Stimulated activated CD4-positive, alpha-beta T cell treated with anti-CD3 and anti-CD28 coated beads, Interleukin-2, amount 100 ng/mL, for 24 hours (primary cell): ENCODE data around the gene UNC5B.
"Not testable (repeated sequence)": the region's sequence is repeated elsewhere in the genome, so short reads cannot be mapped to it uniquely, and the experiment has no call there.

ENCODE experiments used
- DNase-seq, 2 donors: peaks; one replicate each; pipeline ENCODE4 v3.0.0-alpha.2; 2020

UNC5B gene

DNA sequence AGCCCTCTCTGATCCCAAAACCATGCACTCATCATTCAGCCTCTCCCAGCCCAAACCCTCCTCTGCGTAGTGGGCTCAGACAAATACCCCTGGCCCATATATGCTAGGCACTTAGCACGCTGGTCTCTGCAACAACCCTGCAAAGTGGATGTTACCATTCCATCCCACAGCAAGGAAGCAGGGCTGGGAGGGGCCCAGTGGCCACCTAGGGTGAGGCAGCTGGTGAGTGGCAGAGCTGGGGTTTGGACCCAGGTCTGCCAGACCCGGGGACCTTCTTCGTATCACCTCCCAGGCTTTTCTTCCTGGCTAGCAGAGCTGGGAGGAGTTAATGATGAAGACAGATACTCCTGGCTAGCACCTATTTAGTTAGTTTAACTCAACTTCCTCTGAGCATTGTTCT is 73.6 kb downstream of the UNC5B start:
- no peak for DNase-seq

DNA sequence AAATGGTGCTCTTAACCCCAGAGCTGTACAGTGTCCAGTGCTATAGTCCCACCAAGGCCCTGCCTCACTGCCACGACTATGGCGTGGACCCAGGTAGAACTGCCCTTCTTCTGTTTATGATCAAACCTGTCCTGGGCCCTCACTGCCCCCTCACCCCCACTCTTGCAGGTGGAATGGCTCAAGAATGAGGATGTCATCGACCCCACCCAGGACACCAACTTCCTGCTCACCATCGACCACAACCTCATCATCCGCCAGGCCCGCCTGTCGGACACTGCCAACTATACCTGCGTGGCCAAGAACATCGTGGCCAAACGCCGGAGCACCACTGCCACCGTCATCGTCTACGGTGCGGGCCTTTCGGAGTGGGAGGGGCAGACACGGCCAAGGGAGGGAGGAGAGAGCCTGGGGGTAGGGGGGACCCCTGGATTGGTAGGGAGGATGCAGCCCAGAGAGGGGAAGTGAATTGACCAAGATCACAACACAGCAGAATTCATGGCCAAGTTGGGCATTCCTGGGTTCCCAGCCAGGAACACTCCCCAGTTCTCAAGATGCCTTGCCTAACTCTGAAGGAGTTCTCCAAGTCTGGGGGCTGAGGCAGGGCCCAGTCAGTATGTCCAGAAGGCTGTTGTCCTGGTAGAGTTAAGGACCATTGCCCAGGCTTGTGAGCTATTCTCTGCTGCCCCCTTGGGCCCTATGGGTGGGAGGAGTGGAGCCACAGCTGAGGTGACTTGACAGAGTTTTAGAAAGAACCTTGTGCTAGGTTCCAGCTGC is 74.3 kb downstream of the UNC5B start:
- no peak for DNase-seq

DNA sequence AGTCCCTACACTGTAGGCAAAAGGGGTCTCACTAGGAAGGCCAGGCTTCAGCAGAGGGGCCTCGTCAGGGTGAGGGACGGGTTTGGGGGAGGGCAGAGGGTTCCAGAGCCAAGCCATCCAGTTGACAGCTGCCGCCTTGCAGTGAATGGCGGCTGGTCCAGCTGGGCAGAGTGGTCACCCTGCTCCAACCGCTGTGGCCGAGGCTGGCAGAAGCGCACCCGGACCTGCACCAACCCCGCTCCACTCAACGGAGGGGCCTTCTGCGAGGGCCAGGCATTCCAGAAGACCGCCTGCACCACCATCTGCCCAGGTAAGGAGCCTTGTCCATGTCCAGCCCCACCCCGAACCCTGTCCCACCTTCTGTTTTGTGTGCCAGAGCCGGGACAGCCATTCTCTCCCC is 75.1 kb downstream of the UNC5B start:
- no peak for DNase-seq

DNA sequence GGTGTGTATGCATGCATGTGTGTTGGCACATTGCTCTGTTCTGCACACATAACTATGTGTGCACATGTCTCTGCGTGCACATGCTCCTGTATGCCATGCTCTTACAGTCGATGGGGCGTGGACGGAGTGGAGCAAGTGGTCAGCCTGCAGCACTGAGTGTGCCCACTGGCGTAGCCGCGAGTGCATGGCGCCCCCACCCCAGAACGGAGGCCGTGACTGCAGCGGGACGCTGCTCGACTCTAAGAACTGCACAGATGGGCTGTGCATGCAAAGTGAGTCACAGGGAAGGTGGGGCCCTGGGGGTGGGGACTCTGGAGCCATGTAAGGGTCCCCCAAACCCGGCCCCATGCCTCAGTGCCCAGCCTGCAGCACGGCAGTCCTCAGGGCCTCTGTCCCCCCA is 76.1 kb downstream of the UNC5B start:
- no peak for DNase-seq

DNA sequence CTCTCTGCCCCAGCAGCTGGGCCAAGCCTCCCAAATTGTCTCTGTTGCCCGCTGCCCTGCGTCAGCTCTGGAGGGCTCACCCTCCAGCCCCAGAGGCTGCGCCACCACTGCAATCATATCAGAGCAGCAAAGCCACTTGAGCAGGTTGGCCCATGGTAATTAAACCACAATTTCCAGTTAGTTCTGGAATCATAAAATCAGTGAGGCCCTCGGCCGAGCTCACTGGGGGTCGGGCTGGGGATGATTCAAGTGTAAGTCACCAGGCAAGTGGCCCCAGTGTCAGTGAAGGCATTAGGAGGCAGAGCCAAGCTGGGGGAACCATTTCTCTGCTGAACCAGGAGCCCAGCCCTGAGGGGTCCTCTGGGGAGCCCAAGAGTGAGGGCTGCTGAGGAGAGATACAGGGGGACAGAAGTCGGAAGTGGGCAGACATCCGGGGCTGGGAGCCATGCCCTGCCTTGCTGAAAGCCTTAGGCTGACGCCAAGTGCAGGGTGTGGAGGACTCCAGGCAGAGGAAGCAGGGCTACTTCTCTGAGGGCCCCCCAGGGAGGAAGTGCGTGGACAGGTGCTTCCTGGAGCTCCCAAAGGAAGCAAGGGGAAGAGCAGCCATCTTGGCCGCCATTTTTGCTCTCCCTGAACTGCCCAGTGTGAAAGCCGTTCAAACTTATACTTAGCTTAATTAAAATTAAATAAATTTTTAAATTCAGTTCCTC is 77.2 kb downstream of the UNC5B start:
- no peak for DNase-seq

DNA sequence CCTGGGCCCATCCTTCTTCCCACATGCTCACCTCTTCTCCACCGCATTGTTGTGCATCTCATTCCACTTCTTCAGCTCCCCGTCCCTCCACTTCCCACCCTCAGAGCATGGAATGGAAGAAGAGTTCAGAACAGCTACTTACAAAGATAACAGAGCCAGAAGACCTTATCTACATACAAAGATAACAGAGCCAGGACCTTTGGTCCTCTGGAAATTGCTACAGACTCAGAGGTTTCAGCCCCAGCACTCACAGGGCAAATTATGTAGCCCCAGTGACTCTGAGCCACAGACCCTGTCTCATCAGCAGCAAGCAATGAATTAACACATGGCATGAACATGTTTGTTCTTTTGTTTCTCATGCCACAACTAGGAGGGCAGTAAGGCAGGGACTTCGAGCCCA is 78.0 kb downstream of the UNC5B start:
- no peak for DNase-seq

DNA sequence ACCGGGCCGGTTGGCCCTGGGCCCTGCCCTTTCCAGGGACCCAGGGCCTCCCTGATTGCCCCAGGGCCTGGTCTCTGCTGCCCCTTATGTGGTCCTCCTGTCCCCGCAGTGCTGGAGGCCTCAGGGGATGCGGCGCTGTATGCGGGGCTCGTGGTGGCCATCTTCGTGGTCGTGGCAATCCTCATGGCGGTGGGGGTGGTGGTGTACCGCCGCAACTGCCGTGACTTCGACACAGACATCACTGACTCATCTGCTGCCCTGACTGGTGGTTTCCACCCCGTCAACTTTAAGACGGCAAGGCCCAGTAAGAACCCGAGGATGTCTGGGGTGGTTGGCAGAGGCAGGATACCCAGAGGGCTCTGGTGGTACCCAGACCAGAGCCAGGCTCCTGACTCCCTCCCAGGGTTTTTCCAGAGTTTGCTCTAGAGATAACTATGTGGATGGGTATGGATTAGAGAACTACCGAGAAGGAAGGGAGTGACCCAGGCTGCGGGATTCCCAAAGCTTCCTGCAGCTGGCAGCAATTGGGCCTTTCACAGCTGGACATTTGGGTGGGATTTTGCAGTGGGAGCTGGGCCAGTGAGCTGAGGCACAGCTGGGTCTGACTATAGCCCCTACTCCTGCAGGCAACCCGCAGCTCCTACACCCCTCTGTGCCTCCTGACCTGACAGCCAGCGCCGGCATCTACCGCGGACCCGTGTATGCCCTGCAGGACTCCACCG is 78.6 kb downstream of the UNC5B start:
- no peak for DNase-seq

DNA sequence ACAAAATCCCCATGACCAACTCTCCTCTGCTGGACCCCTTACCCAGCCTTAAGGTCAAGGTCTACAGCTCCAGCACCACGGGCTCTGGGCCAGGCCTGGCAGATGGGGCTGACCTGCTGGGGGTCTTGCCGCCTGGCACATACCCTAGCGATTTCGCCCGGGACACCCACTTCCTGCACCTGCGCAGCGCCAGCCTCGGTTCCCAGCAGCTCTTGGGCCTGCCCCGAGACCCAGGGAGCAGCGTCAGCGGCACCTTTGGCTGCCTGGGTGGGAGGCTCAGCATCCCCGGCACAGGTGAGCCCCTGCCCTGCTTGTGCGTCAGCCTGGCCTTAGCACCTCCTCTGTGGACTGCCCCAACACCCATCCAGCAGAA is 79.1 kb downstream of the UNC5B start:
- no peak for DNase-seq

DNA sequence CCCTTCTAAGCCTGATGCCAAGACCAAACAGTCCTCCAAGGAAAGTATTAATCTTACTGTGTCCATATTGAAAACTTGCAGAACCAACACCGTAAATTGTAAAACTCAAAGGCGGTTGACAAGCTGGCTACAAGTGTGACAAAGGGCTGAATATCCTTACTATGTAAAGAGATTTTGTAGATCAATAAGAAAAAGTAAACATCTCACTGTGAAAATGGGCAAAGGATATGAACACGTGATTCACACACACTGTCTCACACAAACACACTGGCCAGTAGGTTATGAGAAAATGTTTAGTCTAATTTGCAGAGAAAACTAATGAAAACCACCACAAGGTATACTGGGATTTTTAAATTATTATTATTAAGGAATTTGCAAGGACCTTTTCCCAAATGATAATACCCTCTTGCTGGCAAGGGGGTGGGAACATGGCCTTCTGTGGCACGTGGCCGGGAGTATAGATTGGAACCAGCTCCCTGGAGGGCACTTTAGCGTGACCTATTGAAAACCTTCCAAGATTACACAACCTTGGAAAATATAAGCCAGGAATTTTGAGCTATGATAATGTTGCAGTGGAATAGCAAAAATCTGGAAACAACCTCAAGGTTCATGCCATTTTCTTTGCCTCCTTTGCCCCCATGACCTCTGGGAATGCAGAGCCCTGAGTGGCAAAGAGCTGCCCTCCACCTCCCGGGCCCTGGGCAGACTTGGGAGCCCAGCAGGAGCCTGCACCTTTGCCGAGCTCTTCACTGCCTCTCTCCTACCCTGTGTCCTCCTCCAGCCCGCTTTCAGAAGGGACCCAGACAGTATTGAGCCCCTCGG is 80.5 kb downstream of the UNC5B start:
- no peak for DNase-seq

DNA sequence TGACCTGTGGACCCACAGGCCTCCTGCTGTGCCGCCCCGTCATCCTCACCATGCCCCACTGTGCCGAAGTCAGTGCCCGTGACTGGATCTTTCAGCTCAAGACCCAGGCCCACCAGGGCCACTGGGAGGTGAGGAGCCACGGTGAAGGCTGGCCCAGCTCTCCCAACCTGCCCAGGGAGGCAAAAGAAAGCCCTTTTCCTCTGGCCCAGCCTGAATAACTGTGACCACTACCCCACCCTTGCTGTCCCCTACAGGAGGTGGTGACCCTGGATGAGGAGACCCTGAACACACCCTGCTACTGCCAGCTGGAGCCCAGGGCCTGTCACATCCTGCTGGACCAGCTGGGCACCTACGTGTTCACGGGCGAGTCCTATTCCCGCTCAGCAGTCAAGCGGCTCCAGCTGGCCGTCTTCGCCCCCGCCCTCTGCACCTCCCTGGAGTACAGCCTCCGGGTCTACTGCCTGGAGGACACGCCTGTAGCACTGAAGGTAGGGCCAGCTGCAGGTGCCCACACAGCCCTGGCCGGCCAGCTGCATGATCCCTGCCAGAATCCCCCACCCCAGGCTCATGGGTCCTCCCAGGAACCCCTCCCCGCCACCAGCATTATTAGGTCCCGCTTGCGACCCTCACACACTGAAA is 81.2 kb downstream of the UNC5B start:
- no peak for DNase-seq

DNA sequence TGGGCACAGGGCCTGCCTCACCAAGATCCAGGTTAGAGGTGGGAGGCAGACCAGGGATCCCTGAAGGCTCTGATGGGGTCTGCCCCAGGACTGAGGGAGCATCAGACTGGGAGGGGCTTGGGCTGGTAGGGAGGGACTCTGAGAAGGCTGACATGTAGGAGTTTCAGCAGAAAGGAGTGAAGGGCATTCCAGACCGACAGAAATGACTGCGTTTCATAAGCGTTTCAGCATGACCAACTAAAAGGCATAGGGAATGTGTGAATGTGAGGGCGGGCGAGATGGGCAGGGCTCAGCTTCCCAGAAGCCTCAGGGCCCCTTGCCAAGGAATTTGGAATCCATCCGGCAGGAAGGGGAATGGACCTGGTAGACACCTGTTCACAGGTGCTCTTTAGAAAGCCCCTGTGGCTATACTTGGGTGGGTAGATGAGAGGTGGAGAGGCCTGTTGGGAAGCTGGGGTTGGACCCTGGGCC is 81.8 kb downstream of the UNC5B start:
- no peak for DNase-seq

DNA sequence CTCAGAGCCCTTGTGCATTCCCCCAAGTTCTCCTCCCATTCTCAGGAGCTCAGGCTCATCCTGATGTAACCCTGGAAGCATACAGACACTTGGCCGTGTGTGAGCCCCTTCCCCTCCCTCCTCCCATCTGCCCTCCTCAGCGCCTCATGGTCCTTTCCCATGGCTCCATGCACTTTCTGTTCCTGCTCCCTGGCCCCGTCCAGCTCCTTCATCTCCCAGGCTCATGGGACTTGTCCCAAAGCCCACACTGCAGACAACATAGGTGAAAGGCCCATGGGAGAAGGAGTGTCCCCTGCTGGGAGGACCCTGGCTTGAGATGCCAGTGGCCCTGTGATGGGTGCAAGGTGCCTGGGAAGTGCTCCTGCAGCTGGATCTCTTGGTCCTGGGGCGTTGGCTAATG is 82.5 kb downstream of the UNC5B start:
- DNase-seq = no peak

DNA sequence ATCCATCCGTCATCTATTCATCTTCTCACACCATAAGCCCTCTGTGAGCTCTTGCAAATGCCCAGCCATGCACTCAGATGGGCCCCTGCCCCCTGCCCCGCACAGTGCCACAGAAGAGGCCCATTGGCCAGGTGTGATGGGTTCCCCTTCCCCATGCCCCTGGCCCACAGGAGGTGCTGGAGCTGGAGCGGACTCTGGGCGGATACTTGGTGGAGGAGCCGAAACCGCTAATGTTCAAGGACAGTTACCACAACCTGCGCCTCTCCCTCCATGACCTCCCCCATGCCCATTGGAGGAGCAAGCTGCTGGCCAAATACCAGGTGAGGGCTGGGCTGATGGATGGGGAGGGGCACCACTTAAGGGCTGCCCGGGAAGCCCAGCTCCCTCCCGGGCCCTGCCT is 83.3 kb downstream of the UNC5B start:
- DNase-seq = no peak

DNA sequence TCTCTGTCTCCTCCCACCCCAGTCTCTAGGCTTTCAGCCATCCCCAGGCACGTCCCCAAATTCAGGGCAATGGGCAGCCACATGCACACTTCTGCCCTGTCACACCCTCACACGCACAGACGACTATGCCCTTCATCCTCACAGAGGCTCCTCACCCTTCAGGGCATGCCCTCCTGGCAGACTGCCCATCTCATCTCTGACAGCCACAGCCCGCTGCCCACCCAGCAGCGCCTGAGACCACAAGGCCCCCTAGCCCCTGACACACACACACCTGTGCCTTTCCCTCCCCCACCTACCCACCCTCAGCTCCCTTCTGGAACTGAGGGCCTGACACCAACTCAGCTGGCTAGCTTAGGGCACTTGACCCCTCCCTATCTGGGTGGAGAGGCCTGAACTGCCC is 83.7 kb downstream of the UNC5B start:
- DNase-seq = no peak

DNA sequence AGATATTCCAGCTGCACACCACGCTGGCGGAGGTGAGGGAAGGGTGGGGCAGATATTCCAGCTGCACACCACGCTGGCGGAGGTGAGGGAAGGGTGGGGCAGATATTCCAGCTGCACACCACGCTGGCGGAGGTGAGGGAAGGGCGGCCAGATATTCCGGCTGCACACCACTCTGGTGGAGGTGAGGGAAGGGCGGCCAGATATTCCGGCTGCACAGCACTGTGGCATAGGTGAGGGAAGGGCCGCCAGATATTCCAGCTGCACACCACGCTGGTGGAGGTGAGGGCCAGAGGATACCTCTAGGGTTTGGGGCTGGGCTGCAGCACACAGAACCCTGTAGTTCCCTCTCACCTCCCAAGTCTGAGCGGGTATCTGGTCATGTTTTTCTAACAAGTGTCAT is 84.4 kb downstream of the UNC5B start:
- not testable (repeated sequence) for DNase-seq

DNA sequence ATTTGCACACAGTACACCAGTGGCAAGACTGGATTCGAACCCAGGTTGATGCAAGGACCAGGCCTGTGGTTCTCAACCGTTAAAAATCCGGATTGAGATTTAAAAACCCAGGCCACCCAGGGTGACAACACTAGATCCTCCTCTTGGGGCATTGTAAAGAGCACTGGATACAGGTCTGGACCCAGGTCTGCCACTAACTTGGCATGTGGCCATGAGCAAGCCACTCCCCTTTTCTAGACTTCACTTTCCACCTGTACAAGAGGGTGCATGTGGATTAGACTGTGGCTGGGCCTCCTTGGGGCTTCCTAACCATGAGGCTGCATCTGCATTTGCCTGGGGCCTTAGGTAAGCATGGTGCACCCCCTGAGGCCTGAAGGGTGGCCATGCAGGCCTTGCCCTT is 85.0 kb downstream of the UNC5B start:
- no peak for DNase-seq

DNA sequence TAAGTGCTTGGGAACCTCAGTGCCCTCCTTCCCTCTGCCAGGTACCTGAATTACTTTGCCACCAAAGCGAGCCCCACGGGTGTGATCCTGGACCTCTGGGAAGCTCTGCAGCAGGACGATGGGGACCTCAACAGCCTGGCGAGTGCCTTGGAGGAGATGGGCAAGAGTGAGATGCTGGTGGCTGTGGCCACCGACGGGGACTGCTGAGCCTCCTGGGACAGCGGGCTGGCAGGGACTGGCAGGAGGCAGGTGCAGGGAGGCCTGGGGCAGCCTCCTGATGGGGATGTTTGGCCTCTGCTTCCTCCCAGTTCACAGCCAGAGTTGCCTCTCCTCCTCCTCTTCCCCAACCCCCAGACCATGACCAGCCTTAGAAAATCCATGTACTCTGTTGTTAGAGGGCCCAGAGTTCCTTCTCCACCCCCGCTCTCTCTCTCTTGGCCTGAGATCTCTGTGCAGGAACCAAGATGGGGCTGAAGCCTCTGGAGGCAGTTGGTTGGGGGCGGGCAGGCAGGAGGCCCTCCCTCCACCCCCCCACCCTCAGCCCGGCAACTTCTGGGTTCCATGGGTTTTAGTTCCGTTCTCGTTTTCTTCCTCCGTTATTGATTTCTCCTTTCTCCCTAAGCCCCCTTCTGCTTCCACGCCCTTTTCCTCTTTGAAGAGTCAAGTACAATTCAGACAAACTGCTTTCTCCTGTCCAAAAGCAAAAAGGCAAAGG is 86.9 kb downstream of the UNC5B start:
- DNase-seq = no peak

DNA sequence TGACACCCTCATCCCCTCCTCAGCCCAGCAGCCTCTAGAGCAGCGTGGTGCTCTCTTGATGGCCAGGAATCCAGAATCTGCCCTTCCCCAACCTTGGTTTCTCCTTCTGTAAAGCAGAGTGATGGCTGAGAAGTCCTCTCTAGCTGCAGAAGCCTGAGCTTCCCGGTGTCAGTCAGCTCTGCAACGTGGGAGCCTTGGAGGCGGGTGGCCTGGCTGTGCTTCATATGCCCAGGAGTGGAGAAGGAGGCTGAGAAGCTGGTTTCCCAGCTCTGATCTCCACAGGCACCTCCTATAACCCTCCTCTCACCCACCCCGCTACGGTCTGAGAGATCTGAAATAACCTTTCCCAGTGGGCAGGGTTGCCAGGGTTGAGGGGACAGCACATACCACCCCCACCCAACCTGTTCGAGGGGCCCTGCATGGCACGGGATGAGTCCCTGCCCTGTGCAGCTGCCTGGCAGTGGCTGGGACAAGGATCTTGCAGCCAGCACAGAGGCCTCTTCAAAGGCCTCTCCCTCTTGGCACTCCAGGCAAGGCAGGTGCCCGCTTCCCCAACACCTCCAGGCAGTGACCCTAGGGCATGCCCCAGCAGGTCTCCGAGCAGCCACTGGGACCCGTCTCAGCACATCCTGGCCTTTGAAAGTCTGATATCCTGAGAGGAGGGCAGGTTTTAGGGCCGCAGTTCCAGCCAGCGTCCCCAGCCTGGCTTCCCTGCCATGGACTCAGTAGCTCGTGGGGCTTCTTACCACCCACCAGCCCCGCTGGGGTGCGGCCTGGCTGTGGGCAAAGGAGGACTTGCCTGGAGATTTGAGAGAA is 88.4 kb downstream of the UNC5B start:
- DNase-seq = no peak

DNA sequence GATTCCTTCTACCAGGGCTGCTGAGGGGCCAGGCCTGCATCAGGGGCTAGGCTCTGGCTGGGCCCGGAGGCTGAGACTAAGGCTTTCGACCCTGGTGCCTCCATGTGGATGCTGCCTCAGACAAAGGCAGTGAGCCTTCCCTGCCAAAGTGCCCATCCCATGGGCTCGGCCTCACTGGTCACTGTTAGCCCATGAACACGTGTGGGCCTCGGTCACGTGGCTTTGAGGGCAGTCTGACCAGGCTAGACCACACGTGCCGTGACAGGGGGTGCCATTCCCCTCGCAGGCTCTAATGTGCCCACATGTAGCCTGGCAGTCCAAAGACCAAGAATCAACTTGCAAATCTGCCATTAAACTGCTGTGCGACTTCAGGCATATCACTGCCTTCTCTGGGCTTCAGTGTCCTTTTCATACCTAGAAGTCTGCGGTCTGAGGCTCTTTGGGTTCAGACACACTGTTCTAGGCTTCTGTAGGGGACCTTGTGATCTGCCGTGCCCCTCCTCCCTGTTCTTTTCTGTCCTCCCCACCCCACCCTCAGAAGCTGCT is 89.1 kb downstream of the UNC5B start:
- no peak for DNase-seq

DNA sequence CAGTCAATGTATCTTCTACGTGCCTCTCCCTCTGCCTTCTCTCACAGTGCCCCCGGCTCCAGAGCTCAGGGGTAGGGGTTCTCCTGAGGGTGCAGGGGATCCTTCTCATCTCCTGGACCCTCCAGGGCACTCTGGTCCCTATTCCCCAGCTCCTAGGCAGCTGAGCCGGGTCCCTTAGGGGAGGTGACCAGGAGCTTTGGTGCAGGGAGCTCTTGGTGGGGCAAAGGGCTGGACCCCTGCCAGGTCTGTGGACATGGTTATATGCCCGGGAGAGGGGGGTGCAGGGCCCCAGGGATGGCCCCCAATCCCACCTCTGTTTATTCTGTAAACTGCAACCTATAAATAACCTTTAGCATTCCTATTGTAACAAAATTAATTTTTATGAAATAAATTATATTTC is 90.1 kb downstream of the UNC5B start:
- DNase-seq = no peak
